DMS153 (cell line): ENCODE results near the gene MCM9.
"Not testable (repeated sequence)": the region's sequence is repeated elsewhere in the genome, so short reads cannot be mapped to it uniquely, and the experiment has no call there.

ENCODE experiments used
- DNase-seq: peaks from one replicate; lab custom pipeline; 2025; lab: John Stamatoyannopoulos, UW

MCM9 gene

GRCh38 chr6:118800394-118801071 lies 134.4 kb downstream of the MCM9 start:
- peak; percentile 89 for DNase-seq

- DNase-seq = no peak
Measured at GRCh38 chr6:118799826-118800225, 135.1 kb downstream of the MCM9 start.

- DNase-seq = not testable (repeated sequence)
Measured at GRCh38 chr6:118796548-118796947, 138.4 kb downstream of the MCM9 start.

GRCh38 chr6:118791499-118791898 lies 143.5 kb downstream of the MCM9 start:
- DNase-seq = no peak

- no peak for DNase-seq
Measured at GRCh38 chr6:118789954-118790353, 145.0 kb downstream of the MCM9 start.

- no peak for DNase-seq
Measured at GRCh38 chr6:118789419-118789818, 145.5 kb downstream of the MCM9 start.

GRCh38 chr6:118788702-118789101 lies 146.3 kb downstream of the MCM9 start:
- DNase-seq = no peak

- DNase-seq = no peak
Measured at GRCh38 chr6:118787724-118788423, 147.1 kb downstream of the MCM9 start.

- DNase-seq = no peak
Measured at GRCh38 chr6:118786596-118787453, 148.1 kb downstream of the MCM9 start.

- DNase-seq = no peak
Measured at GRCh38 chr6:118785601-118786000, 149.4 kb downstream of the MCM9 start.

- DNase-seq = no peak
Measured at GRCh38 chr6:118784641-118785164, 150.3 kb downstream of the MCM9 start.

GRCh38 chr6:118783931-118784550 lies 150.9 kb downstream of the MCM9 start:
- DNase-seq = no peak

- no peak for DNase-seq
Measured at GRCh38 chr6:118782651-118783050, 152.3 kb downstream of the MCM9 start.

GRCh38 chr6:118781897-118782296 lies 153.1 kb downstream of the MCM9 start:
- no peak for DNase-seq

- DNase-seq = no peak
Measured at GRCh38 chr6:118780668-118781067, 154.3 kb downstream of the MCM9 start.

GRCh38 chr6:118776607-118777549 lies 158.1 kb downstream of the MCM9 start:
- DNase-seq = peak; percentile 59

- DNase-seq = no peak
Measured at GRCh38 chr6:118775381-118775780, 159.6 kb downstream of the MCM9 start.

- DNase-seq = no peak
Measured at GRCh38 chr6:118774581-118774980, 160.4 kb downstream of the MCM9 start.

- DNase-seq = no peak
Measured at GRCh38 chr6:118772886-118773285, 162.1 kb downstream of the MCM9 start.

GRCh38 chr6:118771253-118771652 lies 163.7 kb downstream of the MCM9 start:
- peak; percentile 53 for DNase-seq

- DNase-seq = peak; percentile 56
Measured at GRCh38 chr6:118770835-118771234, 164.1 kb downstream of the MCM9 start.
